NCI-H2029 (cell line): ENCODE measurements around the gene HSP90AA1.
"Not testable (repeated sequence)": the region's sequence is repeated elsewhere in the genome, so short reads cannot be mapped to it uniquely, and the experiment has no call there.

ENCODE experiments used
- DNase-seq: peaks from one replicate; lab custom pipeline; 2025; lab: John Stamatoyannopoulos, UW

HSP90AA1 gene

GRCh38 chr14:102086972-102087761 lies at the start of gene HSP90AA1:
HSP90AA1 (minus strand) TSS chr14:102087044; CDS start chr14:102086378, 666 bp downstream.
- DNase-seq, result peak; percentile 71

- not testable (repeated sequence) for DNase-seq
These were observed 48.6 kb upstream of the HSP90AA1 start for GRCh38 chr14:102135456-102135855.

GRCh38 chr14:102134719-102135118 lies 47.9 kb upstream of the HSP90AA1 start:
- not testable (repeated sequence) for DNase-seq

- DNase-seq, result not testable (repeated sequence)
These were observed 47.2 kb upstream of the HSP90AA1 start for GRCh38 chr14:102134021-102134420.

- no peak for DNase-seq
These were observed 44.9 kb upstream of the HSP90AA1 start for GRCh38 chr14:102131741-102132140.

- no peak for DNase-seq
These were observed 40.1 kb upstream of the HSP90AA1 start for GRCh38 chr14:102126807-102127455.

- peak; percentile 6 for DNase-seq
These were observed 38.7 kb upstream of the HSP90AA1 start for GRCh38 chr14:102125546-102125945.

GRCh38 chr14:102124419-102124818 lies 37.6 kb upstream of the HSP90AA1 start:
- DNase-seq, result no peak

- no peak for DNase-seq
These were observed 34.7 kb upstream of the HSP90AA1 start for GRCh38 chr14:102121567-102121966.

GRCh38 chr14:102120888-102121287 lies 34.0 kb upstream of the HSP90AA1 start:
- no peak for DNase-seq

- DNase-seq, result no peak
These were observed 31.0 kb upstream of the HSP90AA1 start for GRCh38 chr14:102117852-102118251.

GRCh38 chr14:102116361-102117180 lies 29.7 kb upstream of the HSP90AA1 start:
- no peak for DNase-seq

GRCh38 chr14:102111101-102111500 lies 24.3 kb upstream of the HSP90AA1 start:
- no peak for DNase-seq

GRCh38 chr14:102109332-102109731 lies 22.5 kb upstream of the HSP90AA1 start:
- DNase-seq, result not testable (repeated sequence)

GRCh38 chr14:102105369-102105768 lies 18.5 kb upstream of the HSP90AA1 start:
- DNase-seq, result no peak

GRCh38 chr14:102103062-102103695 lies 16.3 kb upstream of the HSP90AA1 start:
- no peak for DNase-seq

- no peak for DNase-seq
These were observed 10.7 kb upstream of the HSP90AA1 start for GRCh38 chr14:102097441-102098135.

GRCh38 chr14:102096569-102097188 lies 9.8 kb upstream of the HSP90AA1 start:
- DNase-seq, result peak; percentile 75

- DNase-seq, result no peak
These were observed 9.2 kb upstream of the HSP90AA1 start for GRCh38 chr14:102095871-102096568.

GRCh38 chr14:102095231-102095870 lies 8.5 kb upstream of the HSP90AA1 start:
- no peak for DNase-seq
